ENCODE results near the gene HMGB4.

The HMGB4 gene

DNA sequence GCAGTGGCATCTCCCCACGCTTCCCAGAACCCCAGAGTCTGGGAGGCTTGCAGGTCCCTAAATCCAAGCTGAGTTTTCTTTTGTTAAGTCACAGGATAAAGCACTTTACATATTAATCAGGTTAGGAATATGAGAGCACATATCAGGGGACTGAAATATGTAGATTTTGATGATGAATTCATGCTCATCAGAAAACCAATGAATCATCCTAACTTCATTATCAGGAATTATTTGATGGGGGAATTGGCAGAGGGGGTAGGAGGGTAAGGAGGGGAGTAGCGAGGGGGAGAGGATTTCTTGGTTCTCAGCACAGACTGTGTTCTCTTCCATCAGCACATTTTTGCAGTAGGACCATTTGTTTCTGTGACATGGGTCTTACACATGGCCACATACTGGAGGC, 32.1 kb downstream of the HMGB4 start:
- TF ChIP-seq, protein P1, sequence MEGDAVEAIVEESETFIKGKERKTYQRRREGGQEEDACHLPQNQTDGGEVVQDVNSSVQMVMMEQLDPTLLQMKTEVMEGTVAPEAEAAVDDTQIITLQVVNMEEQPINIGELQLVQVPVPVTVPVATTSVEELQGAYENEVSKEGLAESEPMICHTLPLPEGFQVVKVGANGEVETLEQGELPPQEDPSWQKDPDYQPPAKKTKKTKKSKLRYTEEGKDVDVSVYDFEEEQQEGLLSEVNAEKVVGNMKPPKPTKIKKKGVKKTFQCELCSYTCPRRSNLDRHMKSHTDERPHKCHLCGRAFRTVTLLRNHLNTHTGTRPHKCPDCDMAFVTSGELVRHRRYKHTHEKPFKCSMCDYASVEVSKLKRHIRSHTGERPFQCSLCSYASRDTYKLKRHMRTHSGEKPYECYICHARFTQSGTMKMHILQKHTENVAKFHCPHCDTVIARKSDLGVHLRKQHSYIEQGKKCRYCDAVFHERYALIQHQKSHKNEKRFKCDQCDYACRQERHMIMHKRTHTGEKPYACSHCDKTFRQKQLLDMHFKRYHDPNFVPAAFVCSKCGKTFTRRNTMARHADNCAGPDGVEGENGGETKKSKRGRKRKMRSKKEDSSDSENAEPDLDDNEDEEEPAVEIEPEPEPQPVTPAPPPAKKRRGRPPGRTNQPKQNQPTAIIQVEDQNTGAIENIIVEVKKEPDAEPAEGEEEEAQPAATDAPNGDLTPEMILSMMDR (IDR thresholded peaks at IDR 0.05; ENCODE audit: extremely low read depth, insufficient read depth, missing control alignments), result no peak
- in situ Hi-C loops (cut with MboI; ENCODE audit: low pct_unique_long_range_greater_than_20kb, low sequenced_read_pairs, unreplicated experiment), result no loop called here
- DNase-seq (ENCODE audit: low spot score), result no peak

DNA sequence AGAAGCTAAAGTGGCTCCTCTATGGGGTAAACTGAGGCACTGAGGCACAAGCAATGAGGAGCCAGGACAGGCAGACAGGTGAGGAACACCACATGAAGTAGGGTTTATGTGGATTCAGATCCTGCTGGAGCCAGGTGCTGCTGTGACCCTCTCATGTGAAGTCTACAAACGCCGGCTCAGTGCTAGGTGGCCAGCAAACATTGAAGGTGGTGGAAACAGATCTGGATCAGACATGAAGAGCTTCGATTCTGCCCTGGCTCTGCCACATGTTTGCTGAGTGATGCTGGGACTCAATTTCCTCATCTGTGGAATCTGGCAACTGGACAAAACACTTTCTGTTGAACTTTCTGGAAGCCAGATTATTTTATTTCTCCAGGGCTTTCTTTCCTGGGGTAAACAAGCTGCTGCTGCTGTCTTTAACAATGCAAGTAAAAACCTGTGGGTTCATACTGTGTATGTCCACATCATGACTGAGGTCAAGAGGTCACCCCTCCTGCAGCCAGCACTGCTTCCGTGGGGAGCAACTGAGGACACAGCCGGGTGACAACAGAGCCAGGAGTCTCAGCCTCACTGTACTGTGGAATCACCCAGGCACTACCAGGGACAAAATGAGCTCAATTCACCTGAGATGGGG, 33.3 kb downstream of the HMGB4 start:
- in situ Hi-C loops (cut with MboI; ENCODE audit: low pct_unique_long_range_greater_than_20kb, low sequenced_read_pairs, unreplicated experiment), result no loop called here
- TF ChIP-seq, protein P1 (IDR thresholded peaks at IDR 0.05; ENCODE audit: extremely low read depth, insufficient read depth, missing control alignments), result no peak

DNA sequence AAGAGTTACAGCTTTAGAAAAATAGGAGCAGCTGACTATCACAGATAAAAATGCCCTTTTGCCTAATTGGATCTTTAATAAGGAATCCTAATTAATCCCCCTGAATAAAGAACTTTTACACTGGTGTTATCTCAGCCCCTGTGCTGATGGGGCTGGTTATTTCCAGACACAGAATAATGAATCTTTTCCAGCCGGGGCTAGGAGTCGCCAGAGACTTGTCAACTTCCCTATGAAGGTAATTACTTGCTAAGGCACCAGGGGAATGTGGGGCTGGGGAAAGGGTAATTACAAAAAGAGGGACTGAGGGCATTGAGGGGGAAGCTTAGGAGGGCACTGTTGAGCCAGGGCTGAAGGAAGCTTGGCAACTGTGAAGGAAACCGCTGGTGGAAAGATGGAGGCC, 34.5 kb downstream of the HMGB4 start:
- TF ChIP-seq, protein P1 (IDR thresholded peaks at IDR 0.05; ENCODE audit: extremely low read depth, insufficient read depth, missing control alignments), result no peak

More for the DNA sequence above, 33.3 kb downstream of the HMGB4 start:
- no peak for DNase-seq (ENCODE audit: low spot score)

DNA sequence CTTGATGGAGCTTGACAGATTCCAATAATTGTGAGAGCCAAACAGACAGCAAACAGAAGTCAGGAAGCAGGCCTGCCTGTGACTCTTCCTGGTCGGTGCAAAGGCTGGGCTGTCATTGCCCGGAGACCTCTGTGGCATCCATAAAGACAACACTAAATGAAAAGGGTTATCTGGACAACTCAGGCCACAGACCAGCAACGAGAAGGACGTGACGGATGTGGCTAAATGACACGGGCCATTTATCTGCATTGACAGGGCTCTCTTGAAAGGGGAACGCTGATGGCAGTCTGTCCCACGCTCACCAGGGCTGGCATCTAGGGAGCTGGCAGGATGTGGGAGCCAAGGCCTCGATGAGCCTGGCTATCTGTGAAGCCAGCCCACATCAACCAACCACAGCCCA, 35.0 kb downstream of the HMGB4 start:
- no peak for DNase-seq (ENCODE audit: low spot score)
- TF ChIP-seq, protein P1 (IDR thresholded peaks at IDR 0.05; ENCODE audit: extremely low read depth, insufficient read depth, missing control alignments), result no peak
- in situ Hi-C loops (cut with MboI; ENCODE audit: low pct_unique_long_range_greater_than_20kb, low sequenced_read_pairs, unreplicated experiment), result no loop called here

More for the DNA sequence above, 34.5 kb downstream of the HMGB4 start:
- in situ Hi-C loops (cut with MboI; ENCODE audit: low pct_unique_long_range_greater_than_20kb, low sequenced_read_pairs, unreplicated experiment), result no loop called here
- DNase-seq (ENCODE audit: low spot score), result no peak

DNA sequence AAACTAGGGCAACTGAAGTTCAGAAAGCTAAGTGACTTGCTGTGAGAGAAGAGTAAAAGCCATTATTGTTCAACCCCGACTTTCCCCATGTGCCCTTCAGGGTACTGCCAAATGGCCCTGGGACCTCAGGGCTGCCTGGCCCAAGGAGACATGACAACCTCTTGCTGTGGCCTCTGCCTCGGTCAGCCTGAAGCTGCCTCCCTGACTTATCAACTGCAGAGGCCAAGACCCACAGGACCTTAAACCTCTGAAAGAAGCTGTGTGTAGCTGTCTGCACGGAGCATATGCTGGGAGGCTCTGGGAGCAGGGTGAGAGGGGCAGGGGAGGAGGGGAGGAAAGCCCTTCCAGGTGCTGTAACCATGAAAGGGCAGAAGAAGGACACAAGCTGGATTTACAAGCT, 35.9 kb downstream of the HMGB4 start:
- in situ Hi-C loops (cut with MboI; ENCODE audit: low pct_unique_long_range_greater_than_20kb, low sequenced_read_pairs, unreplicated experiment), result no loop called here
- no peak for DNase-seq (ENCODE audit: low spot score)
- TF ChIP-seq, protein P1 (IDR thresholded peaks at IDR 0.05; ENCODE audit: extremely low read depth, insufficient read depth, missing control alignments), result no peak

DNA sequence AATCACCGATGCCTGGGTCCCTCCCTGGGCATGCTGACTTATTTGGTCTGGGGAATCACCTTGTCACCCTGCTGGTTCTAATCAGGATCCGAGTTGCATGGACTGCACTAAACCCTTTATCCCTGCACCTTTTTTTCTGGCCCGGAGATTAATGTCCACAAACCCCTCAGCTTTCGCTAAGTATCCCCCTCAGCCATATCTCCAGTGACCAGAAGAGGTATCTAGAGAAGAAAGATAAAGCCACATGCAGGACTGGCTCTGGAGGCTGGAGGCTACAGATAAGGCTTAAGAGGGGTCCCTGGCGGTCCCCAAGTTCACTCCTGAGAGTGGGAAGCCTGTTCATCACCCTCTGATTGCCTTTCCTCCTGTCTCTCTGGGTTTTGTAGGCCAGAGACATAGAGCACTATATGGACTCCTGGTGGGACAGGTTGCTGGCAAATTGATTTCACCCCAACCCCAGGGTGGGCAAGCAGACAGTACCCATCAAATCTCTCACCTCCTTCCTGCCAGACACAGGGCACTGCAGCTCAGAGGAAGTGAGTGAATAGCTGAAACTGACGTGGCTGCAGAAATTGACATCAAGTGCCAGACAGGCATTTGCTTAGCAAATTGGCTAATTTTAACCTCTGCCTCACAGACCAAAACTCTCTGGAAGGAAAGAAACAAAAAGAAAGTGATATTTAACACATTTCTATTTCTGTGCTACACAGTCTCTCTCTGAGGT, 38.8 kb downstream of the HMGB4 start:
- TF ChIP-seq, protein P1 (IDR thresholded peaks at IDR 0.05; ENCODE audit: extremely low read depth, insufficient read depth, missing control alignments), result no peak
- in situ Hi-C loops (cut with MboI; ENCODE audit: low pct_unique_long_range_greater_than_20kb, low sequenced_read_pairs, unreplicated experiment), result no loop called here
- no peak for DNase-seq (ENCODE audit: low spot score)

Data from GM13977 (cell line).